Measurements from ENCODE around the gene NR3C1.

The NR3C1 gene

GRCh38 chr5:143403593-143404415, at the start of gene NR3C1:
TSS of gene NR3C1 (minus strand) at chr5:143403686. CDS start at chr5:143400839, 2,847 bp downstream.
- DNase-seq = peak; percentile 20

- DNase-seq = no peak
These were observed 46.3 kb upstream of the NR3C1 start for GRCh38 chr5:143449772-143450171.

- no peak for DNase-seq
These were observed 45.0 kb upstream of the NR3C1 start for GRCh38 chr5:143448518-143448917.

GRCh38 chr5:143447983-143448382, 44.5 kb upstream of the NR3C1 start:
- DNase-seq = no peak

GRCh38 chr5:143446535-143447226, 43.2 kb upstream of the NR3C1 start:
- no peak for DNase-seq

- DNase-seq = no peak
These were observed 42.3 kb upstream of the NR3C1 start for GRCh38 chr5:143445776-143446175.

- no peak for DNase-seq
These were observed 39.8 kb upstream of the NR3C1 start for GRCh38 chr5:143443330-143443729.

- DNase-seq = no peak
These were observed 38.9 kb upstream of the NR3C1 start for GRCh38 chr5:143442385-143442784.

- DNase-seq = peak; percentile 4
These were observed 37.1 kb upstream of the NR3C1 start for GRCh38 chr5:143440448-143441115.

- DNase-seq = no peak
These were observed 34.3 kb upstream of the NR3C1 start for GRCh38 chr5:143437666-143438273.

- no peak for DNase-seq
These were observed 33.4 kb upstream of the NR3C1 start for GRCh38 chr5:143436871-143437270.

GRCh38 chr5:143435210-143435657, 31.7 kb upstream of the NR3C1 start:
- no peak for DNase-seq

- DNase-seq = no peak
These were observed 31.0 kb upstream of the NR3C1 start for GRCh38 chr5:143434261-143435209.

- DNase-seq = no peak
These were observed 30.2 kb upstream of the NR3C1 start for GRCh38 chr5:143433670-143434069.

- no peak for DNase-seq
These were observed 29.3 kb upstream of the NR3C1 start for GRCh38 chr5:143432658-143433239.

- no peak for DNase-seq
These were observed 28.3 kb upstream of the NR3C1 start for GRCh38 chr5:143431789-143432188.

GRCh38 chr5:143428738-143429420, 25.4 kb upstream of the NR3C1 start:
- DNase-seq = no peak

- no peak for DNase-seq
These were observed 24.7 kb upstream of the NR3C1 start for GRCh38 chr5:143428155-143428554.

GRCh38 chr5:143427122-143427735, 23.7 kb upstream of the NR3C1 start:
- DNase-seq = no peak

- no peak for DNase-seq
These were observed 23.0 kb upstream of the NR3C1 start for GRCh38 chr5:143426437-143426991.
